ENCODE data around the gene DYNLT4. TPM values are rescaled to one million over a fixed set of nuclear protein-coding genes. Genes with fewer than 3 reads are reported as not detected.
"Not testable (repeated sequence)": the region's sequence is repeated elsewhere in the genome, so short reads cannot be mapped to it uniquely, and the experiment has no call there.

The DYNLT4 gene
- total RNA-seq, 1 experiment from 2014 or later, result 0.12 TPM

DNA sequence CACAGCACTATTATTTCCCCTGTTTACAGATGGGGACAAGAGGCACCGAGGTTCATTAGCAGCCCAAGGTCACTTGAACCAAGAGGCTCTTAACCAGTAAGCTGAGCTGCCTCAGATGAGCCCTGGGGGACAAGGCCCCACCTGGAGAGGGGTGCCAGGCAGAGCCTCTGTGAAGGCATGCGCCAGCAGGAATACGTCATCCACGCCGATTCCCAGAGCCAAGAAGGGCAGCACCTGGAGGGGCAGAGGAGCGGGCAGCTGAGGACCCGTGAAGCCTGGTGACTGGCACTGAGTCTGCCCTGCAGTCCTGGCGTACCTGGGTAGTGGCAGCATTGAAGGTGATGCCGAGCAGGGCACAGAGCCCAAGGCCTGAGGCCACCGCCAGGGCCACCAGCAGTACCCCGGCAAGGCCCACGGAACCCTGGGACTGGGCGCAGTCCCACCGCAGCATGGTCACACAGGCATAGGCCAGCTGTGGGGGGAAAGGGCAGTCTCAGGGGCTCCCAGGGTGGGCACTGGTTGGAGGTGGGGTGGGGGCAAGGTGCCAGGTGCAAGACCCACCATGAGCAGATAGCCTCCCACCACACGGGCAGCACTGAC is 21.8 kb upstream of the DYNLT4 start:
- no peak for DNase-seq (ENCODE audit: low spot score)

- DNase-seq (ENCODE audit: low spot score), result no peak
These were observed 21.0 kb upstream of the DYNLT4 start for GRCh38 chr1:44828003-44828651.

GRCh38 chr1:44827197-44828002 is 20.2 kb upstream of the DYNLT4 start:
- no peak for DNase-seq (ENCODE audit: low spot score)

DNA sequence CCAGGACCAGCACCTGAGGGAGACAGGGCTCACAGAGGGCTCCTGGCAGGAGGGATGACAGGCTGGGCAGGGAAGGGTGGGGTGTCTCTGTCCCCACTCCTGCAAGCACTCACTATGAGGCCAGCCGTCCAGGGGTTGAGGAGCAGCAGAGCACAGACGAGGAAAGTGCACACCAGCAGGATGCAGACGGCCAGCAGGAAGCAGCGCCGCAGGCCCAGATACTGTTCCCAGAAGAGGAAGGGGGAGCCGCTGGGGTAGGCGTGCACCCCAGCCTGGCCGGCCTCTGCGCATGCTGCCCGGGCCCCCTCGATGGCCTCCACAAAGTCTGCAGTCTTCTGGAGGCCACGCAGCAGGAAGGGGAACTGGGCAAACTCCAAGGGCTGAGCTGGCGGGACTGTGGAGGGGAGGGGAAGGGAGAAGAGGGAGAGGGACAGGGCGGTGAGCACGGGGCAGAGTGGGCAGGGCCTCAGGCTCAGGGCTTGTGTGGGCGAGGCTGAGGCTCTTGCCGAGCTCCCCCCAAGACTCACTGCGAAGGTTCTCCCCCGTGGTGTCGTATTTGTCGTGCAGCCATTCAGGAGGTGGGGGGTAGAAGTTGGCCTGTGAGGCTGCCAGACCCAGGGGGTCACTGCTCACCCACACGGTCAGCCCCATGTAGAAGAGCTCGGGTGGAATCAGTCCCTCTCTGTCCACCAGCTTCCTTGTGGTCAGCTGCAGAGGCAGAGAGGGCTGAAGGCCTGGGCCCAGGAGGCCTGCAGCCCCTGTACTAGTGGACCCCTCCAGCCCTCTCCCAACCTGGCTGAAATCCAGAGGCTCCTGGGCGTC is 19.4 kb upstream of the DYNLT4 start:
- DNase-seq (ENCODE audit: low spot score), result no peak

DNA sequence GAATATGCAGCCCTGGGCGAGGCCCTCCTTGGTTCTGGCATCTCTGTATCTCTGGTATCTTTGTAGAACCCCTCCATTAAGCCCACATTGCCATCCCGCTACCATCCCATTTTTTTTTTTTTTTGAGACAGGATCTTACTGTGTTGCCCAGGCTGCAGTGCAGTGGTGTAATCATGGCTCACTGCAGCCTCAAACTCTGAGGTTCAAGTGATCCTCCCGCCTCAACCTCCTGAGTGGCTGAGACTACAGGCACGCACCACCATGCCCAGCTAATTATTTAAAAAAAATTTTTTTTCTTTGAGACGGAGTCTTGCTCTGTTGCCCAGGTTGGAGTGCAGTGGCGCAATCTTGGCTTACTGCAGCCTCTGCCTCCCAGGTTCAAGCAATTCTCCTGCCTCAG is 17.2 kb upstream of the DYNLT4 start:
- not testable (repeated sequence) for DNase-seq (ENCODE audit: low spot score)

DNA sequence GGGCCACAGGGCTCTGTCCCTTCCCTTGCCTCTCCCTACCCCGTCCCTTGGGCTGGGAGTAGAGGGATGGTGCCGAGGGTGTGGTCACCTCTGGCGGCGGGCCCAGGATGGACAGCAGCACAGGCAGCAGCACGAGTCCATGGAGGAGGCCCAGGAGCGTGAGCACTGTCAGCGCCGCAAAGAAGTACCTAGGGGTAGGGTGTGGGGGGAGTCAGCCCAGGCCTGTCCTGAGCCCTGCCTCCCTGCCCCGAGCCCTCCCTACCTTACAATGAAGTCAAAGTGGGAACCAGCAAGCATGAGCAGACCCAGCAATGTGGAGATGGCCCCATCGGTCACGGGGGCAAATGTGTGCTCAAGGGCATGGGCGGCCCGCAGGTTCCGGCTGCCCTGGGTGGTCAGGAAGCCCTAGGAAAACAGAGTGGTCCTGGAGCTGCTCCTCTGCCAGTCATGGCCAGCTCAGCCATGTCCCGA is 15.9 kb upstream of the DYNLT4 start:
- DNase-seq (ENCODE audit: low spot score), result no peak

DNA sequence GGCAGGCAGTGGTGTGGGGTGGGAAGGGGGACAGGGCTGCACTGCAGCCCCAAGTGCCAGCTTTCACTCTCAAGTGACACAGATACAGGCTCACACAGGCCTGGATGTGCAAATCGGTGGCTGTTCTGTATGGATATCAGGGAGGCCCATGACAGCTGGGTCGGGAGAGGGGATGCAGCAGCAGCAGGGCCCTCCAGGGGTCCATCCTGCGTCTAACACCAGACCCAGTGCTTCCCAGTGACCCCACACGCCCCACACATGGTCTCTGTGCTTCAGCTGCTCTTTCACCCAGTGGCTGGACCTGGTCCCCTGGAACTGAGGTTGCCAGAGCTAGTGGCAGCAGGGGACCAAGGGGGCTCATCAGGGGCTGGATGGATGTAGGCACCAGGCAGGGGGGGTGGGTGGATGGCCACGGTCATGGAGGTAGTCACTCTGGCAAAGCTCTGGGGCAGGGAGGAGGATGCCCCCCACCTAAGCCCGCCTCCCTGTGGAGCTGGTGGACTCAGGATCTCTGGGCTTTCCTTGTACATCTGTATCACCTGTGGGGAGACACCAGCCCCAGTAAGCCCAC is 15.1 kb upstream of the DYNLT4 start:
- no peak for DNase-seq (ENCODE audit: low spot score)

DNA sequence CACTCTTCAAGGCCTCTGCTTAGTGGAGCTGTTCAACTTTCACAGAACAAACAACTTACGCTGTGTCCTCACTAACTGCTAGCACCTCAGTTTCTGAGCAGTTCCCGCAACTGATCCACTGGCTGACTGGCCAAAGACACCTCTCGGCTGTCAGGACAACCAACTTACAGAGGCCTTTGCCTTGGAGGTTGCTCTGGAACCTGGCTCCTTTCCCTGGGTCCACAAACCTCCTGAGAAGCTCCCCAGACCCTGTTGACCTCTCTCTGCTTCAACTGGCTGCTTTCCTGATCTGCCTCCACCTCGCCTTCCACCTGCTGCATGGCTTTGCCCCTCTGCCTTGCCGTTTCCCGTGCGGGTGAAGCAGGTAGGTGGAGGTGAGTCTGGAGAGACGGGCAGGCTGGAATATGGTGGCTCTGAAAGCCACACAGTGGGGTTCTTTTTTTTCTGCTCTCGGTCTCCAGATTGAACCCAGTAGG is 14.1 kb upstream of the DYNLT4 start:
- DNase-seq (ENCODE audit: low spot score), result no peak

DNA sequence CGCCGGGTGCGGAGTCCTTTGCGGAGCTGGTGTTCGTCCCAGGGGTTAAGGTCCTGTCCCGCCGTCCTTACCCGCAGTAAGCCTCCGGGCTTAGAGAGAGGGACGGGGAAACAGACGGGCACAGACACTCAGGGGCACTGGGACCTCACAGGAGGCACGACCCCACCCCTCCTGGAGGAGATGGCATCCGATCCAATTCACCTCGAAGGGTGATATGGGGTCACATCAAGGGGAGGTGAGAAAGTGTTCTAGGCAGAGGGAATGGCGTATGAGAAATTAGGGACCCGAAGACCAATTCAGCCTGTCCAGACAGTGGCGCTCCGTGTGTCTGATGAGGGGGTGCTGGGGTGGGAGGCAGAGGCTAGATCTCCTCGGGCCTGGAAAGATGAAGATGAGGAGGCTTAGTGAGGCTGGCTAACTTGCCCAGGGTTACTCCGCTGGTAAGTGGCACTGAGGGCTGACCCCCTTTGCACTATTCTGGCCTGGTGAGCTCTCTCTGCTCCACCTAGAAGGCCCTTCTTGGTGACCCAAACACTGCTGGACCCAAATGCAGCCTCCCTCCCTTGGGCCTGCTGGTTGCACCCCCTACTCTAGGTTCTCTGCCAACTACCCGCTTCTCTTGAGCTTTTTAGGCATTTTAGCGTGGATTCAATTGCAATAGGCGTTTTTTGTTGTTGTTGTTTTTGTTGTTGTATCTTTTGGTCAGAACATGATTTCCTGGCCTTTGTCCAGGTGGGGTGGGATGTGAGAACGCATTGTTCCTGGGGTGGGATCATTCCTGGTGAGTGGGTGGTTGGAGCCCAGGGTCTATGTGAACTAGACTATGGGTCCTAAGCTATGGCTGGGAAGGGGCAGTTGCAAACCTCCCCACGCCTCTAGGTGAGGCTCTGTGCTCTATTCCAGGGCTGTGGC is 13.4 kb upstream of the DYNLT4 start:
- DNase-seq (ENCODE audit: low spot score), result no peak

DNA sequence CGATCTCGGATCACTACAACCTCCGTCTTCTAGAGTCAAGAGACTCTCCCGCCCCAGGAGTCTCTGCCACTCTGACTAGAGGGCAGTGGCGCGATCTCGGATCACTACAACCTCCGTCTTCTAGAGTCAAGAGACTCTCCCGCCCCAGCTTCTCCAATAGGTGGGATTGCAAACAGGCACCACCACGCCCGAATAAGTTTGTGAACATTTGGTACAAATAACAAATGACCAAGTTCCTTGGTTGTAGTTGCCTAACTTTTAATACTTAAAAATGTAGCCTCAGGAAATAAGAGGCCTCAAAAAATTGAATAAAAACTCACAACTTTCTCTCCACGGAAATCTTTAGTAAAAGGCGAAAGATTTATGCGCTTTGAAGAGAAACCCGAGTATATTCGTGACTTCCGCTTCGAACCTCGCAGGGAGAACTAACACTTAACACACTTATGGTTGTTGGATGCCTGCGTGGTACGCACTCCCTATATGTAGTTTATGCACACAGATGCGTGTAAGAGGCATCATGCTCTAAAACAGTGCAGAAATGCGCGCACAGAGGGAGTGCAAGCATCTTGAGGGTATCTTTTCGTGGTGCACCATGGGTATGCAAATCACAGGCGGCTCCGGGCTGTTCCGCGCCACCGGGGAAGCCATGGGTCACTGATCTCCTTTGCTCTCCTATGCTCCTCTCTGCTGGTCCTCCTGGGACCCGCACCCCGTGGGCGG is 12.6 kb upstream of the DYNLT4 start:
- peak; percentile 81 for DNase-seq (ENCODE audit: low spot score)

DNA sequence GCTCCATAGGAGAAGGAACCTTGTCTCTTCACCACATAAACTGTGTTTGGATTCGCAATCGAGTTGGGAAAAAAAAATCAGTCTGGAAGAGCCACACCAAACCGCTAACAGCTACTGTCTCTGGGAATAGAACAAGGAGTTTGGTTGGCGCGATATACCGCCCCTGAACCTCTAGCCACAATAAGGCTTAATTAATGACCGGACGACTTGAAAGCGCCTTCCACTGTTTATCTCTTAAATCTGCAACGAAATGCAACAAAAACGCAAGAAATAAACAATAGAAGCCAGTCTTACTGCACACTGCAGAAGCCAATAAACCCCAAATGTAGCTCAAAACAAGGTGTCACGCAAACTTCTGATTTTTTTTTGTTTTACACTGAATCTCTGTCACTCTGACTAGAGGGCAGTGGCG is 12.1 kb upstream of the DYNLT4 start:
- peak; percentile 81 for DNase-seq (ENCODE audit: low spot score)

DNA sequence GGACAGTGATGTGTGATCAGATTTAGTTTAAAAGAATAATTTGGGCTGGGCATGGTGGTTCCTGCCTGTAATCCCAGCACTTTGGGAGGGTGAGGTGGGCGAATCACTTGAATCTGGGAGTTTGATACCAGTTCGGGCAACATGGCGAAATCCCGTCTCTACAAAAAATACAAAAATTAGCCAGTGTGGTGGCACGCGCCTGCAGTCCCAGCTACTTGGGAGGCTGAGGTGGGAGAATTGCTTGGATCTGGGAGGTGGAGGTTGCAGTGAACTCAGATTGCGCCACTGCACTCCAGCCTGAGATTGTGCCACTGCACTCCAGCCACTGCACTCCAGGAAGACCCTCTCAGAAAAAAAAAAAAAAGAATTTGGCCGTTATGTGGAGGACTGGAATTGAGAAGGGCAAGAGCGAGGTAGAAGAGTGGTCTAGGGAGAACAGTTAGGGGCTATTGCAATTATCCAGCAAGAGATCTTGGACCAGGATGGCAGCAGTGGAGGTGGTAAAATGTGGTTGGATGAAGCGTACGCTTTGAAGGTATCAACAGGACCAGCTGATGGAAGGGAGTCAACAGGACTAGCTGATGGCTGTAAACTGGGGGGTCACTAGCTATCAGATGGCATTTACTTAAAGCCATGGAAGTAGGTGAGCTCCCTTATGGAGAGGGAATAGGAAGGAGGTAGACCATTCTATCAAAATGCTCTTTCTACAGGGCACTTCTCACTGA is 10.8 kb upstream of the DYNLT4 start:
- DNase-seq (ENCODE audit: low spot score), result no peak

GRCh38 chr1:44817307-44817706 is 10.2 kb upstream of the DYNLT4 start:
- no peak for DNase-seq (ENCODE audit: low spot score)

DNA sequence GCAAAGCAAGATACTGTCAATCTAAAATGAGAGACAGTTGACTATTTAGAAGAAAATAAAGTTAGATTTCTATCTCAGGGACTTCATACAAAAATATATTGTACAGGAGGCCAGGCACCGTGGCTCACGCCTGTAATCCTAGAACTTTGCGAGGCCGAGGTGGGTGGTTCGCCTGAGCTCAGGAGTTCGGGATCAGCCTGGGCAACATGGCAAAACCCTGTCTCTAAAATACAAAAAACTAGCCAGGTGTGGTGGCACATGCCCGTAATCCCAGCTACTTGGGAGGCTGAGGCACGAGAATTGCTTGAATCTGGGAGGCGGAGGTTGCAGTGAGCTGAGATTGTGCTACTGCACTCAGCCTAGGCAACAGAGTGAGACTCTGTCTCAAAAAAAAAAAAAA is 8.8 kb upstream of the DYNLT4 start:
- DNase-seq (ENCODE audit: low spot score), result not testable (repeated sequence)

DNA sequence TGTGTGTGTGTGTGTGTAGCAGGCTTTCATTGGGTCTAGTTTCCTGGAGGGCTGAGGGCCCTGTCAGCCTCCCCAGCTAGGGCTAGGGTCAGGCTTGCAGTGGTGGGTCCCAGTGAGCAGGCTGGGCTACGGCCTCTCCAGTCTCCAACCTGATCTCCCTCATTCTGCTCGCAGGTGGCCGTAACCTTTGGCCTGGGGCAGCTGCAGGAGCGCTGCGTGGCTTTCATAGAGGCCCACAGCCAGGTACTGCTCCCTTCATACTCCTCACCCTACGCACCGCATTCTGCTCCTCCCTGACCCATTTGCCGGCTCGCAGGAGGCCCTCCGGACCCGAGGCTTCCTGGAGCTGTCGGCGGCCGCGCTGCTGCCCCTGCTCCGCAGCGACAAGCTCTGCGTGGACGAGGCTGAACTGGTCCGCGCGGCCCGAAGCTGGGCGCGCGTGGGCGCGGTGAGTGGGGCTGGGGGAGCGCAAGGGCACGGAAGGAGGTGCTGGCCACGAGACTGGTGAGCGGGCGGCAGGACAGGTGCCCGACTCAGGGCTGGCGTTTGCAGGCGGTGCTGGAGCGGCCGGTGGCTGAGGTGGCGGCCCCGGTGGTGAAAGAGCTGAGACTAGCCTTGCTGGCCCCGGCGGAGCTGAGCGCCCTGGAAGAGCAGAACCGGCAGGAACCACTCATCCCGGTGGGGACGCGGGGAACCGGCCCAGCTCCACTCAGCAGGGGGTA is 5.8 kb upstream of the DYNLT4 start:
- no peak for DNase-seq (ENCODE audit: low spot score)

- DNase-seq (ENCODE audit: low spot score), result no peak
These were observed 4.1 kb upstream of the DYNLT4 start for GRCh38 chr1:44811234-44811633.

GRCh38 chr1:44810762-44811105 is 3.6 kb upstream of the DYNLT4 start:
- DNase-seq (ENCODE audit: low spot score), result not testable (repeated sequence)

DNA sequence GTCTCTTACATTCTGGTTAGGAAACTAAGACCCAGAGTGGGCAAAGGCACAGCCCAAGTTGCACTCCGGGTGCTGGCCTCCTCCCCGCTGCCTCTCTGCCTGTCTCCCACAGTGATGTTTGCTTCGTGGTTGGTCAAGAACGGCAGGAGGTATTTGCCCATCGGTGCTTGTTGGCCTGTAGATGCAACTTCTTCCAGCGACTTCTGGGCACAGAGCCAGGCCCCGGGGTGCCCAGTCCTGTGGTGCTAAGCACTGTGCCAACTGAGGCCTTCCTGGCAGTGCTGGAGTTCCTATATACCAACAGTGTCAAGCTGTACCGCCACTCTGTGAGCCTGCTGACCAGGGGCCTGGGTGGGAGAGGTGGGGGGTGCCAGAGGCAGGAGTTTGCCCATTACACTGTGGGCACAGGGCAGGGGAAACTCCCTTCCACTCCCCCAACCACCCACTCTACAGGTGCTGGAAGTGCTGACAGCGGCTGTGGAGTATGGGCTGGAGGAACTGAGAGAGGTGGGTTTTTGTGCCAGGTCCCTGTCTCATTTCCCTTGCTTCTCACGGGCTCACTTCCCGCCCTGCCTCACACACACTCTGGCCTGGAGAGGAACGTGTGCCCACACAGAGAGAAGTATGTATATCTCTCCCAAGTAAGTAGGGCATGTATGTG is 3.1 kb upstream of the DYNLT4 start:
- DNase-seq (ENCODE audit: low spot score), result peak; percentile 74

Measured in H4 (cell line).